Mucosa of stomach (tissue), 1 donor: ENCODE measurements around the gene SRF.

Experiments used
- H3K27me3 ChIP-seq: one replicate; pipeline ENCODE4 v1.7.0; 2013; ENCODE audit warnings: mild to moderate bottlenecking, low read length; ENCODE audit not compliant: control insufficient read depth, insufficient read depth
- H3K36me3 ChIP-seq: one replicate; pipeline ENCODE4 v1.7.0; 2013; ENCODE audit warnings: low read length; ENCODE audit not compliant: control insufficient read depth, insufficient read depth
- H3K4me1 ChIP-seq: one replicate; pipeline ENCODE4 v1.7.0; 2013; ENCODE audit warnings: mild to moderate bottlenecking, low read length; ENCODE audit not compliant: control insufficient read depth, insufficient read depth
- H3K4me3 ChIP-seq: one replicate; pipeline ENCODE4 v1.7.0; 2013; ENCODE audit warnings: low read length
- H3K9ac ChIP-seq: one replicate; pipeline ENCODE4 v1.7.0; 2013; ENCODE audit warnings: mild to moderate bottlenecking, low read length, moderate library complexity
- H3K9me3 ChIP-seq: one replicate; pipeline ENCODE4 v1.7.0; 2013; ENCODE audit warnings: mild to moderate bottlenecking, low read length, moderate library complexity; ENCODE audit not compliant: control insufficient read depth
- donor health status: Pancreatic carcinoma.

The SRF gene

DNA sequence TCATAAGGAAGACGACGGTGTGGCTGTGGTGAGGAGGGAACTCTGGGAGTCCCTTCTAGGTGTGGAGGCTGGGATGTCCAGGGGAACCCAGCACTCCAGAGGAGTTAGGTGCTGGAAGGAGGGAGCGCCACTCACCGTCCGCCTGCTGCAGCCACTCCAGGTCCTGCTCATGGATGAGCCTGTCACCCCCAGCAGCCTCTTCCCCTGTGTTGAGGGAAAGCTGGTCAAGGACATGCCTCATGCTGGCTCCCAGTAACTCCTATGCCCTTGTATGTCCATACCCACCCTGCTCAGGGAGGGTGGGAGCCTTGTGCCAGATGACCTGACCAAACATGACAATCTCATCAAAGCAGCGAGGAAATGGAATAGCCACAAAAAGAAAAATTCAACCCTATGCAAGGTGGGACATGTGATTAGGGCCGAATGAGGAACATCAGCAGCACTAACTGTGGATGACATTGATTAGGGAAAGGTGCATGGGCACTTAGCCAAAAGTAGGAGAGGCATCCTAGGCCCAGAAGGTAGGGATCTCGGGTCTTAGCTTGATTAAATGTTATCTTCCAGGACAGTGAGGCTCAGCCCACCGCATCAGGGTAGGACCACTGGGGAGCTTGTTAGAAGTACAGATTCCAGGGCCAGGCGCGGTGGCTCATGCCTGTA is 55.3 kb downstream of the SRF start:
- no peaks in the 10 kb centered on the region for H3K27me3 ChIP-seq
- peaks cover 30% of the 10 kb centered on the region for H3K4me1 ChIP-seq
- H3K9ac ChIP-seq = no peak overlapping the region
- H3K9me3 ChIP-seq = no peaks in the 10 kb centered on the region
- peaks cover 8% of the 10 kb centered on the region for H3K36me3 ChIP-seq
- no peak overlapping the region for H3K4me3 ChIP-seq

DNA sequence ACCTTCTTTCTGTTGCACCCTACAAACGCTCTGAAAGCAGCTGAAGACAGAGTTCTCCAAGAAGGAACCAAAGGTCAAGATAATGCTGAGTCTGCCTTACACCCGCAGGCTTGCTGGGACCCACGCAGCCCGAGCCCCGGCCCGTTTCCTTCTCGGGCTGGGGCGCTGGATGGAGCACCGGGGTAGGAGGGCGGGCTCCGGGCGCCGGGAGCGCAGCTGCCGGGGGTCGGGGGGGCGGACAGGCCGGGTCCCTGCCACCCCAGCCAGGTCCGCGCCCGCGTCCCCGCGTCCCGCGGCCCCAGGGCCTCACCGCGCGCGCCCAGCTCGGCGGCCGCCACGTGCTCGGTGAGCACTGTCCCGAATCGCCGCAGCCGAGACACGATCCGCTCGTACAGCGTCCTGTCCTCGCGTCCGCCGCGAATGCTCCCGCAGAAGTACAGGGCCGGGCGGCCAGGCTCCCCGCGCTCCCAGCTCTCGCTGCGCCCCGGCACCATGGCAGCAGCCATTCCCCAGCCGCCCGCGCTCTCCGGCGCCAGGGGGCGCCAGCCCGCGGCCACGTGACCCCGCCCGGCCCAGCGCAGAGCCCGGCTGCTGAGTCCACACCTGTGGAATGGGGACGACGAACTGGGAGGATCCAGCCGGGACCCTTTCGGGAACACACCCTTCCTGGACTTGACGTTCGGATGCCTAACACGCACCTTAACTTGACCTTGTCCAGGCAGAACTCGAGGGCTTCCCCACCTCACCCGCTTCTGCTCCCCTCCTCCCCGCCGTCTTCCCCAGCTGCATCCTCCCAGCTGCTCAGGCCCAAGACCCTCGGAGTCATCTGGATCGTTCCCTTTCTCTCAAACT is 58.1 kb downstream of the SRF start, which contains the start of gene DNPH1:
Gene DNPH1, minus strand, starts transcription at position 531 of the 852 bp plus-strand sequence. Its CDS starts 25 bp downstream, at position 506.
- no peaks in the 10 kb centered on the region for H3K9me3 ChIP-seq
- peak within 1 kb of the TSS; percentile 56 for H3K9ac ChIP-seq
- H3K4me3 ChIP-seq = no peak within 1 kb of the TSS
- no peaks in the 10 kb centered on the region for H3K27me3 ChIP-seq
- H3K36me3 ChIP-seq = peaks cover under 1% of the 10 kb centered on the region
- H3K4me1 ChIP-seq = peaks cover 18% of the 10 kb centered on the region

DNA sequence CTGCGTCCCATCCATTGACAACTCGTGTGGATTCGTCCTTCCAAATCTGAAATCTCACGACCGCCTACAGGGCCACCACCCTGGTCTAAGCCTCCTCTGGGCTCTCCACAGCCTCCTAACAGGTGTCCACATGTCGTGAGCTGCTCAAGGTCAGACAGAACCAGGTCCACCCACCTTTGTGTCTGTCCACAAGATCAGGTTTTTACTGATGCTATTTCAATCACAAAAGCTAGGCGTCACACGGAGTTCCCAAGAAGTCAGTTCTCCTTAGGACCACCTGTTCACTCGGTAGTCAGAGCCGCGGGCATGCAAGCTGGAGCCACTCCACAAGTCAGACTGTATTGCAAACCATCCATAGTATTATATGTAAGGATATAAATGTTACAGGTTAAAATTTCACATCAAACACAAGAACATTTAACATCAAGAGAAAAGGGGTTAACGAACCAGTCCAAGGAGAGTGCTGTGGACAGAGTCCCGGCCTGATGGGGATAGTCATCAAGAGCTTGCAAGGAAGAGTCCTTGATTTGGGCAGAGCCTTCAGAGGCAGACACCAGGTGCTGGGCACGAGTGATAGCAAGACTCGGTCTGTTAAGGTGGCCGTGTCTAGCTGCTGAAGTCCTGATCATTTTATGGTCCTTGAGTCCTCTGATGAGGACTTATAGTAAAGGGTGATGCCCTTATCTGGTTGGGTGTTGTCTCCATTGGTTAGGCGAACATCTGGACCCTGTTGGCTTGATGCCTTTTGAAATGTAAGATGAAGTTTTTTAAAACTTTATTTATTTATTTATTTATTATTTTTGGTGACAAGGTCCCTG is 58.9 kb downstream of the SRF start:
- H3K36me3 ChIP-seq = no peaks in the 10 kb centered on the region
- H3K9me3 ChIP-seq = no peaks in the 10 kb centered on the region
- peaks cover 12% of the 10 kb centered on the region for H3K4me1 ChIP-seq
- no peak overlapping the region for H3K4me3 ChIP-seq
- H3K9ac ChIP-seq = peak overlapping the region; percentile 56
- no peaks in the 10 kb centered on the region for H3K27me3 ChIP-seq

DNA sequence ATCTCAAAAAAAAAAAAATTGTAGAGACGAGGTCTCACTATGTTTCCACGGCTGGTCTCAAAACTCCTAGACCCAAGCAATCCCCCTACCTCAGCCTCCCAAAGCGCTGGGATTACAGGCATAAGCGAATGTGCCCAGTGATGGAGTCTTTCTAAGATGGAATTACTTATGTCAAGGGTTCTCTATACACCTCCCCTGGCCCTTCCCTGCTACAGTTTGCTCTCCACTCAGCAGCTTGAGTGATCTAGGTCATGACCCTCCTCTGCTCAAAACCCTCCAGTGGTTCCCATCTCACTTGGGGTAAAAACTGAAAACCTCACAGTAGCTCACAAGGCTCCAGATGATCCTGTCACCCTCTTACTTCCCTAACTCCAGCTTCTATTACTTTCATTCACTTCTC is 60.0 kb downstream of the SRF start:
- H3K27me3 ChIP-seq = no peaks in the 10 kb centered on the region
- no peaks in the 10 kb centered on the region for H3K36me3 ChIP-seq
- peaks cover 12% of the 10 kb centered on the region for H3K4me1 ChIP-seq
- no peak overlapping the region for H3K4me3 ChIP-seq
- H3K9ac ChIP-seq = no peak overlapping the region
- H3K9me3 ChIP-seq = no peaks in the 10 kb centered on the region
